Activated CD8-positive, alpha-beta T cell treated with anti-CD3 and anti-CD28 coated beads, Interleukin-2, amount 10 ng/mL, durations not matched to agents 7 days and 5 days (primary cell): ENCODE data around the gene DNAJB8. TPM values are rescaled to one million over a fixed set of nuclear protein-coding genes. Genes with fewer than 3 reads are reported as not detected.

Experiments
- ATAC-seq: fragments of 150-1000 bp; cut with Tn5 transposase; one replicate; pipeline ENCODE4 v1.10.0; 2021; ENCODE audit warnings: moderate library complexity
- CTCF ChIA-PET: fragments of 350-600 bp; sonication (Branson Sonifier 250); formaldehyde crosslinking; loops from one replicate; lab custom pipeline; 2021; ENCODE audit warnings: antibody characterized with exemption; lab: Charles Lee
- POLR2A ChIA-PET: fragments of 350-600 bp; sonication (Branson Sonifier 250); formaldehyde crosslinking; loops from one replicate; lab custom pipeline; 2021; ENCODE audit warnings: antibody characterized with exemption; lab: Charles Lee
- DNase-seq: peaks from one replicate; pipeline ENCODE4 v3.0.0-alpha.2; 2020
- H3K27ac Mint-ChIP-seq: one replicate; pipeline ENCODE4 v1.8.0; 2021; ENCODE audit warnings: mild to moderate bottlenecking, mixed read lengths
- H3K27me3 Mint-ChIP-seq: one replicate; pipeline ENCODE4 v1.8.0; 2021; ENCODE audit warnings: low read depth, mixed read lengths
- H3K36me3 Mint-ChIP-seq: one replicate; pipeline ENCODE4 v1.8.0; 2021; ENCODE audit warnings: low read depth, mixed read lengths
- H3K4me1 Mint-ChIP-seq: one replicate; pipeline ENCODE4 v1.8.0; 2021; ENCODE audit warnings: low read depth, mixed read lengths
- H3K4me3 Mint-ChIP-seq: one replicate; pipeline ENCODE4 v1.8.0; 2021; ENCODE audit warnings: mild to moderate bottlenecking, mixed read lengths
- H3K9me3 Mint-ChIP-seq: one replicate; pipeline ENCODE4 v1.8.0; 2022; ENCODE audit warnings: mixed read lengths; ENCODE audit not compliant: insufficient read depth
- total RNA-seq, 2 experiments: library from RNA; stranded (reverse); gene quantifications; one replicate each; pipeline ENCODE4 v1.2.3, GENCODE V29; 2021

DNAJB8 gene
- total RNA-seq, 2 experiments from 2014 or later, result not detected

DNA sequence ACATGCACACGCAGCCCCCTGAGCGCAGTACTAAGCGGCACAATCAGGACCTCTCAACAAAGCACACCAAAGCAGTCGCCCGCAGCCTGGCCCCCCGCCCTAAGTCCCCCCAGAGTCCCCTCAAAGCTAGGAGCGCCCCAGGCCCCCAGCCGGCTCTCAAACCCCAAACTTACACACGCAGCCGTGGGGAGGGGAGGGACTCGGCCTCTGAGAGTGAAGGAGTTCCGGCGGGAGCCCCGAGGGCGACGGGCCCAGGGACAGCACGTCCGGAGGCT lies 20.8 kb upstream of the DNAJB8 start:
- no peak for DNase-seq
- no peak overlapping the region for H3K27ac Mint-ChIP-seq
- peak overlapping the region; percentile 69 for H3K4me3 Mint-ChIP-seq
- peaks cover 81% of the 10 kb centered on the region for H3K27me3 Mint-ChIP-seq
- ATAC-seq, result no peak
- H3K4me1 Mint-ChIP-seq, result peaks cover 31% of the 10 kb centered on the region
- CTCF ChIA-PET, result no interaction called here
- no peaks in the 10 kb centered on the region for H3K36me3 Mint-ChIP-seq
- H3K9me3 Mint-ChIP-seq, result no peaks in the 10 kb centered on the region
- POLR2A ChIA-PET, result no interaction called here

GRCh38 chr3:128486681-128487537 lies 20.2 kb upstream of the DNAJB8 start:
- ChIA-PET POLR2A (no interaction called here), CTCF (no interaction called here)
- Mint-ChIP-seq H3K27me3 (peaks cover 83% of the 10 kb centered on the region), H3K4me1 (peaks cover 28% of the 10 kb centered on the region), H3K4me3 (peak overlapping the region; percentile 69), H3K9me3 (no peaks in the 10 kb centered on the region), H3K36me3 (no peaks in the 10 kb centered on the region), H3K27ac (no peak overlapping the region)
- DNase-seq (no peak), ATAC-seq (peak; percentile 9)

DNA sequence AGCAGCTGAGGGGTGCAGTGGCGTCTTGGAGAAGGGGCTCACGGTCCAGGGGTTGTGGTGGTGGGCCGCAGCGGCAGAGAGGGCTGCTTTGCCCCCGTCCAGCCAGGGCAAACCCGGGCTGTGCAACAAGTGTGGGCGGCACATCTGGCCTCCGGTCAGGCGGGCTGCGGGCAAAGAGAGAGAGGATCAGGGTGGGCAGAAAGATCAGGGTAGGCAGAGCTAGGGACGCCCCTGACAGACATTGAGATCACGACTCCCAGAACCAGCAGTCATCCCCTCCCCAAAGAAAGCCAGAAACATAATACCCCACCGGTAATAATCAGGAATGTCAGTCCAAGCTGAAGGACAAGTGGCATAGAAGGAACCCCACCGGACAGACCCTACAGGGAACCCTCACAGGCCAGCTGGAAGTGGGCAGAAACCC lies 19.5 kb upstream of the DNAJB8 start:
- Mint-ChIP-seq H3K27ac (no peak overlapping the region), H3K27me3 (peaks cover 79% of the 10 kb centered on the region), H3K4me3 (peak overlapping the region; percentile 69), H3K4me1 (peaks cover 24% of the 10 kb centered on the region), H3K9me3 (no peaks in the 10 kb centered on the region), H3K36me3 (no peaks in the 10 kb centered on the region)
- ATAC-seq (no peak), DNase-seq (no peak)
- POLR2A ChIA-PET, result no interaction called here
- CTCF ChIA-PET, result no interaction called here

DNA sequence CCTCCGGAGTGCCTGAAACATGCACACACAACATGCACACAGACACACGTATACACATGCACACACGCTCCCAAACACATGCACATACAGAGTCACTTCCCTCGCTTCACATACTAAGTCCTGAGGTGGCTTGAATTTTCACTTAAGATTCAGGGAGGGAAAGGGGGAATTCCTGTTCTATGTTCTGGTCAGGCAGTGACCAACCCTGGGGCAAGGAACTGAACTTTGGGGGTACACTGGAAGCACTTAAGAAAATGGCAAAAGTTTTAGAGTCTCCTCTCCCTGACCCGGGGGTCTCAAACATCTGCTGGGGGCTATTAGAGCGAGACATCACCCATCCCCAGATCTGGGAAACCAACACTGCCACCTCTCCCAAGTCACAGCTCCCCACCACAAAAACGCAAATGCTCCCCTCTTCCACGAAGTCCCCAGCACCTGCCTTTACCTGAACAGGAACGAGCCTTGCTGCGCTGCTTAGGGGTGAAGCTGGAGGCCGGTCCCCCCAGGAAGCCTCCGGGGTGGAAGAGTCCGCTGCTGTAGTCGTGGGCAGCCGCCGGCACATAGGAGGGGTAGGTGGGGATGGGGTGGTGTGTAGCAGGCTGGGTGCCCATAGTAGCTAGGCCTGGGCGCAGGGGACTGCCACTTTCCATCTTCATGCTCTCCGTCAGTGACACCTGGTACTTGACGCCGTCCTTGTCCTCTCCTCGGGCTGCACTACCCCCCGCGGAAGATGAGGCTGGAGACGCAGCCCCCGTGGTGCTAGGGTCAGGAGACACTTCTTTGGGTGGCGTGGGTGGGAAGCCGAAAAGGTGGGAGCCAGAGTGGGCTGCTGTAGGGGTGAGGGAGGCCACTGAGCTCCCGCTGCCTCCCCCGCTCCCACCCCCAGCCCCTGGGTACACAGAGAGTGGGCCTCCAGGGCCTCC lies 18.9 kb upstream of the DNAJB8 start:
- peaks cover 24% of the 10 kb centered on the region for H3K4me1 Mint-ChIP-seq
- no peak overlapping the region for H3K27ac Mint-ChIP-seq
- DNase-seq (no peak), ATAC-seq (no peak)
- no peaks in the 10 kb centered on the region for H3K9me3 Mint-ChIP-seq
- ChIA-PET CTCF (no interaction called here), POLR2A (no interaction called here)
- peaks cover 73% of the 10 kb centered on the region for H3K27me3 Mint-ChIP-seq
- H3K36me3 Mint-ChIP-seq, result no peaks in the 10 kb centered on the region
- H3K4me3 Mint-ChIP-seq, result no peak overlapping the region

- H3K27me3 Mint-ChIP-seq, result peaks cover 64% of the 10 kb centered on the region
- no peak for DNase-seq
- CTCF ChIA-PET, result interaction anchor here (1.2 to 2.0 kb wide), 3 partner anchors 13 to 124 kb away, joined by 3 to 4 read pairs (median 4); no protein-coding TSS in a partner anchor
- H3K4me1 Mint-ChIP-seq, result peaks cover 19% of the 10 kb centered on the region
- POLR2A ChIA-PET, result interaction anchor here (0.5 kb wide), 1 partner anchor 261 kb away, joined by 3 read pairs; no protein-coding TSS in a partner anchor
- no peak overlapping the region for H3K4me3 Mint-ChIP-seq
- H3K27ac Mint-ChIP-seq, result no peak overlapping the region
- no peaks in the 10 kb centered on the region for H3K9me3 Mint-ChIP-seq
- no peaks in the 10 kb centered on the region for H3K36me3 Mint-ChIP-seq
- no peak for ATAC-seq
Observed at GRCh38 chr3:128484404-128485281, 18.0 kb upstream of the DNAJB8 start.

GRCh38 chr3:128483657-128484403 lies 17.1 kb upstream of the DNAJB8 start:
- Mint-ChIP-seq H3K9me3 (no peaks in the 10 kb centered on the region), H3K4me3 (no peak overlapping the region), H3K4me1 (peaks cover 17% of the 10 kb centered on the region), H3K27me3 (peaks cover 63% of the 10 kb centered on the region), H3K27ac (no peak overlapping the region), H3K36me3 (no peaks in the 10 kb centered on the region)
- POLR2A ChIA-PET, result no interaction called here
- no peak for ATAC-seq
- CTCF ChIA-PET, result interaction anchor here (1.0 to 2.0 kb wide), 5 partner anchors 14 to 125 kb away, joined by 3 to 8 read pairs (median 4); no protein-coding TSS in a partner anchor
- DNase-seq, result no peak

DNA sequence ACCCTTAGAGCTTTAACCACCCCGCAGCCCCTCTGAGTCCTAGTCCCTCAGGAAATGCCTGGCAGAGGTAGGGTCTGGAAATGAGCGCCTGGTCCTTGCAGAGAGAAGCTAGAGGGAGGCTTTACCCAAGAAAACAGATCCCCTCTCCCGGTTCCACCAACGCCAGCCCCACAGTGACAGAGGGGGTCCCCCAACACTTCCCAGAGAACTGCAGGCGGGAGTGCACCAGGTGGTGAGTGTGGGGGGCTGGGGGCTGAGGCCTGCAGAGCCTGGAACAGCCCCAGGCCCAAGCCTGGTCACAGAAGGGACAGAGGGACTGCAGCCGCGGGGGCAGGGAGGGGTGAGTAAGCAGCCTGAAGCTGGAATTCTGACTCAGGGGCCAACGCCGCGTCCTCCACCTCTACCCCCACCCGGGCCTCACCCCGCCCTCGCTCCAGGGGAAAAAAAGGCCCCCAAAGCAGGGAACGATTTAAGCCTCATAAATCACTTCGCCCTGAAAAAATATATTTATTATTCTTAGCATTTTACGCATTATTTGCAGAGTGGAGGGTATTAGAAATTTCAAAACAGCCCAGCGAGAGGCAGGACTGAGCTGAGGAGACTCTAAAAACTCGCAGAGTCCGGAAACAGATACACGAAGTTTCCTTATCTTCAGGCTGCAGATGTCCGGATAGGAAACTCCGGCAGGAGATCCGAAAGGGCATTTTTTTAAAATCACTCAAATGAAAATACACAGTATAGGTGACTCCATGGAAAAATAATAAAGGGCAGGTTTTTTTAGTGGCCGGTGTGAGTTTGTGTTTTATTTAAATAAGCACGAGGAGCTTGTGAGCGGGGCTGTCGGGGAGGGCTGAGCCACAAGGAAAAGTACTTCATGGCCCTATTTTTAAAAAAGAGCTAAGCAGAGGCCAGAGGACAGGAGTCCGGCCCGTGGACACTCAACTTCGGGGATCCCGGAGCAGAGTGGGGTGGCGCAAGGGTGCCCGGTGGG lies 16.3 kb upstream of the DNAJB8 start:
- Mint-ChIP-seq H3K4me3 (no peak overlapping the region), H3K27ac (no peak overlapping the region), H3K27me3 (peaks cover 55% of the 10 kb centered on the region), H3K4me1 (peaks cover 12% of the 10 kb centered on the region), H3K36me3 (no peaks in the 10 kb centered on the region), H3K9me3 (no peaks in the 10 kb centered on the region)
- ChIA-PET POLR2A (no interaction called here), CTCF (interaction anchor here (0.6 to 2.0 kb wide), 7 partner anchors 35 to 617 kb away, joined by 3 to 8 read pairs (median 4); no protein-coding TSS in a partner anchor)
- ATAC-seq (no peak), DNase-seq (no peak)

DNA sequence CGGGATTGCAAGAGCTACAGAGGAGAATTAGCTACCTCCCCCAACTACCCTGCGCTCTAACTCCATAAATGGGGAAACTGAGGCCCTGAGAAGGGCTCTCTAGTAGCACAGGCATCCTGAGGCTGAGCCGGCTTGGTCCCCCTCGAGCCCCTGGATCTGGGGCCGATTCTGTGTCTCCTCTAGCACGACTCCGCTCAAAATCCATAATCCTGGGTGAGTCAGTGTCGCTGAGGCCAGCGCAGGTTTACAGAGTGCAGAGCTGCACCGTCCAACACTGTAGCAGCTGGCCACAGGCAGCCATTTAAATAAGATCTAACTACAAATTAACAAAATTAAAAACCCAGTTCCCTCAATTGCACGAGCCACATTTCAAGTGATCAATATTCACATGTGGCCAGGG lies 15.5 kb upstream of the DNAJB8 start:
- CTCF ChIA-PET, result interaction anchor here (0.7 to 1.4 kb wide), 3 partner anchors 56 to 616 kb away, joined by 3 to 8 read pairs (median 3); no protein-coding TSS in a partner anchor
- ATAC-seq (no peak), DNase-seq (no peak)
- Mint-ChIP-seq H3K36me3 (no peaks in the 10 kb centered on the region), H3K27ac (no peak overlapping the region), H3K4me1 (peaks cover 8% of the 10 kb centered on the region), H3K9me3 (no peaks in the 10 kb centered on the region), H3K4me3 (no peak overlapping the region), H3K27me3 (peaks cover 55% of the 10 kb centered on the region)
- POLR2A ChIA-PET, result no interaction called here

DNA sequence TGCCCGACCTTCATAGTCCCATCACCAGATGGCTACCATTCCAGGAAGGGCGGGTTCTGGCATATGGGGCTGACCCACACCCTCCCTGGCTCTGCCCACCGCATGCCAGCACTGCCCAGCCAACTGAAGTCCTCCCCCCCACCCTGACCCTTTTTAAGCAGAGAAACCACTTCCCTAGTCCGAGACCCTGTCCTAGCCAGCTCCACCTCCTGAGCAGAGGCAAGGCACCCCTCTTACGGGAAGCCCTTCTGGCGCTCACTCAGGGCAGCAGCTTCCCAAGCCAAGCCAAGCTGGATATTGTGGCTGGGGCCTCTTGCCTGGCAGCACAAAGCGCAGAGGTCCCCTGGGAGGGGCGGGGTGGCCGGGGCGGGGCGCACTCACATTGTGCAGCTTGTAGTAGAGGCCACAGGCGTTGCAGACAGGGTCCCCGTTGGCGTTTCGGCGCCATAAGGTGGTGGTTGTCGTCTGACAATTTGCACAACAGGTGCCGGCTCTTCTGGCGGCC lies 14.8 kb upstream of the DNAJB8 start:
- ChIA-PET CTCF (interaction anchor here (1.4 kb wide), 1 partner anchor 56 kb away, joined by 3 read pairs; no protein-coding TSS in a partner anchor), POLR2A (no interaction called here)
- peaks cover 48% of the 10 kb centered on the region for H3K27me3 Mint-ChIP-seq
- H3K27ac Mint-ChIP-seq, result no peak overlapping the region
- peaks cover 5% of the 10 kb centered on the region for H3K4me1 Mint-ChIP-seq
- ATAC-seq (no peak), DNase-seq (no peak)
- no peaks in the 10 kb centered on the region for H3K9me3 Mint-ChIP-seq
- no peak overlapping the region for H3K4me3 Mint-ChIP-seq
- H3K36me3 Mint-ChIP-seq, result no peaks in the 10 kb centered on the region
